Muscle layer of colon (tissue), 2 donors: ENCODE measurements around the gene ALDH6A1.

Source experiments
- H3K27ac ChIP-seq: one replicate; pipeline ENCODE4 v1.7.0; 2013; ENCODE audit warnings: low read depth, mild to moderate bottlenecking, low read length, moderate library complexity
- H3K27me3 ChIP-seq, 2 donors: one replicate each; pipeline ENCODE4 v1.7.0; 2013; ENCODE audit warnings: low read length in 2 of 2, mild to moderate bottlenecking in 2 of 2; ENCODE audit not compliant: insufficient read depth in 2 of 2, control insufficient read depth in 1 of 2
- H3K36me3 ChIP-seq: one replicate; pipeline ENCODE4 v1.7.0; 2013; ENCODE audit warnings: mild to moderate bottlenecking, low read length; ENCODE audit not compliant: insufficient read depth
- H3K4me1 ChIP-seq: one replicate; pipeline ENCODE4 v1.7.0; 2013; ENCODE audit warnings: mild to moderate bottlenecking, low read length; ENCODE audit not compliant: insufficient read depth
- H3K4me3 ChIP-seq, 2 donors: one replicate each; pipeline ENCODE4 v1.7.0; 2013; ENCODE audit warnings: low read length in 2 of 2, low read depth in 1 of 2, mild to moderate bottlenecking in 1 of 2, moderate library complexity in 1 of 2
- H3K9ac ChIP-seq: one replicate; pipeline ENCODE4 v1.7.0; 2013; ENCODE audit warnings: low read length
- H3K9me3 ChIP-seq: one replicate; pipeline ENCODE4 v1.7.0; 2013; ENCODE audit warnings: mild to moderate bottlenecking, low read length
- donor health status: abdominal sarcoma.
- donor health status: Adenocarcinoma of cecum.

Gene ALDH6A1

DNA sequence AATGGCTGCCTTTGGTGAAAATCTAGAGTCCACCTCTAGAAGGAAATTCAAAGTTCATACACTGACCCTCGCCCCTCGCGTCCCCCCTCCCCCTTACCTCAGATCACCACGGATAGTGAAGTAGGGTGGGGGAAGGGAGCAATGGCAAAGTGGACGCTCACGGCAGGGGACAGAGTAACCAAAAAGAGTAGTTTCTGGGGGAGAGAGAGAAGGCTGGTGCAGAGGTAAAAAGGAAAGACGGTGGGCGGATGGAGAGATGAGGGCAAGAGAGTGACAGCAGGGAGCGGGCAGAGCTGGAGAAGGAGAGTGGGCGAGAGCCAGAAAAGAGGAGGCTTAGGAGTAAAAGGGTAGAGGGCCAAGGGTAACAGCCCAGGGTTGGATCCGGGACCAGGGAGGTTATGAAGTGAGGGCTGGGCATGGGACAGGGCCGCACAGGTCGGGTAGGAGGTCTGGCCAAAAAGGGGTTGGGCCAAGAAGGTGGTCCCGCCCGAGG, 423 bp downstream of the ALDH6A1 start:
- Histone ChIP-seq H3K4me3 (peak overlapping the region; percentile 63 to 85), H3K27me3 (no peaks in the 10 kb centered on the region), H3K9me3 (no peaks in the 10 kb centered on the region), H3K4me1 (peaks cover 16% of the 10 kb centered on the region), H3K9ac (peak overlapping the region; percentile 52), H3K36me3 (no peaks in the 10 kb centered on the region), H3K27ac (peak overlapping the region; percentile 21)

DNA sequence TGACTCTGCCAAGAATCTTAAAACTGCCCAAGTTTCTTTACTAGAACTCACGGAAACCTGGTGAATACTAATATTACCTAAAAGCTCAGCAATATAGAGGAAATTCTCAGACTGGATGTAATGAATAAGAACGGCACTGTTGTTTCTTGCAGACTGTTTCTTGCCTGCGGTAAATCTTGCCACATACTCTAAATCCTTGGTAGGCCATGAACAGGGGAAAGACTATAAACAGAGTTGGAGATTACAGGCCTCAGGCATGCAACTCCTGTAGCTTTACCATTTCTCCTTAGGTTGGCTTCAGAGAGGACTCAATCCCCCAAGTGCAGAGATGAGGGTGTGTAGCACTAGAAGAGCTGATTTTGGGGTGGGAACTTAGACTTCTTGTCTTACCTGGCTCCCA, 1.1 kb downstream of the ALDH6A1 start:
- peak overlapping the region in 1 of 2 donors; percentile 85 for H3K4me3 ChIP-seq
- no peaks in the 10 kb centered on the region for H3K27me3 ChIP-seq
- no peak overlapping the region for H3K27ac ChIP-seq
- no peaks in the 10 kb centered on the region for H3K9me3 ChIP-seq
- H3K36me3 ChIP-seq: no peaks in the 10 kb centered on the region
- H3K9ac ChIP-seq: no peak overlapping the region
- peaks cover 16% of the 10 kb centered on the region for H3K4me1 ChIP-seq

DNA sequence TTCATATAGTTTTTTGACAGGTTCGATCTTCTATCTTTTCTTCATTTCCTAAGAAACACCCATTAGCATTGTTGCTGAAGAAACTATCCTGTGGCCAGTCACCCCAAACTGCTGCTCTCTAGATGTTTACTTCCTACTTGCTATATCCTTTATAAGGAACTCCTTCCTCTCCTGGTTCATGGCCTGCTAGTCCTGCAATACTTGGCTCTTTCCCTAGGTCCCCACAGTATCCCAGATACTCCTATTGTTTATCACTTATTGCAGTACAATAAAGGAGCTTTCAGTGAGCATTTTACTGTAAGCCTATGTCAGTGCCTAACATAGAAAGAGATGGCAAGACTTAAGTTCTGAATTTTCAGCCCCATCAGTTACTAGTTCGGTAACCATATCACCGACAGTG, 2.8 kb downstream of the ALDH6A1 start:
- H3K4me1 ChIP-seq: peaks cover 16% of the 10 kb centered on the region
- H3K9ac ChIP-seq: no peak overlapping the region
- H3K9me3 ChIP-seq: no peaks in the 10 kb centered on the region
- no peaks in the 10 kb centered on the region for H3K36me3 ChIP-seq
- no peak overlapping the region for H3K4me3 ChIP-seq
- no peaks in the 10 kb centered on the region for H3K27me3 ChIP-seq
- H3K27ac ChIP-seq: no peak overlapping the region

DNA sequence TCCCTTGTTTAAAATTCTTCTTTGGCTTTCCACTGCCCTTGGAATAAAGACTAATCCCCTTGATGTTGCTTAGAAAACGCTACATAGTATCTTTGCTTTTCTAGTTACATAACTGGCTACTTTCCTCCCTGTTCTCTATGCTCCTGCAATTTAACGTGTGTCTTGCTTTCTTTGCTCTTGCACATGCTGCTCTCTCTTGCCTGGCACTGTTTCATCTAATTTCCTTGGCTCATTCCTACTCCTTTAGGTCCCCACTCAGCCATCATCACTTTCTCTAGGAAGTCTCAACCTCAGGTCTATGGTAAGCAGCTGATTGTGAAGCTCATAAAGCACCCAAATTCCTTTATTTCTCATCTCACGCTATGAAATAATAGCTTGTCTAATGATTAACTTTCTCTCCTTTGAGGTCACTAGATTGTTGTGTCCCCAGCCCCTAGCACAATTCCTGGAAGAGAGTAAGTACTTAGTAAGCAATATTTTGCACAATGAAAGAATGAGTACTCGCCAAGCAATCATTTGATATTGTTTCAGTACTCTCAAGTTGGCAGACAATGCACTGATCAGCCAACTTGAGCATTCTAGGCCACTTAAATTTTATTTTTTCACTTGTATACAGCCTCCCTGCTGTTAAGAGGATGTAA, 3.3 kb downstream of the ALDH6A1 start:
- H3K9ac ChIP-seq: peak overlapping the region; percentile 14
- H3K4me3 ChIP-seq: no peak overlapping the region
- H3K9me3 ChIP-seq: no peaks in the 10 kb centered on the region
- H3K36me3 ChIP-seq: no peaks in the 10 kb centered on the region
- no peaks in the 10 kb centered on the region for H3K27me3 ChIP-seq
- H3K27ac ChIP-seq: no peak overlapping the region
- peaks cover 15% of the 10 kb centered on the region for H3K4me1 ChIP-seq

DNA sequence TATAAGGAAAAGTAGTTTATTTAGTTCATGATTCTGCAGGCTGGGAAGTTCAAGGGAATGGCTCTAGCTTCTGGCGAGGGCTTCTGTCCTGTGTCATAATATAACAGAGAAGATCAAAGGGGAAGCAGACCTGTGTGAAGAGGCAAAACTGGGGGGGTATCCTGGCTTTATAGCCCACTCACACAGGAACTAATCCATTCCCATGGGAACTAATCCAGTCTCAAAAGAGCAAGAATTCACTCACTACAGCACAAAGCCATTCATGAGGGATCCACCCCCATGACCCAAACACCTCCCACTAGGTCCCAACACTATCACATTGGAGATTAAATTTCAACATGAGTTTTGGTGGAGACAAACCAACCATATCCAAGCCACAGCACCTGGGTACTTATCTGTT, 6.9 kb downstream of the ALDH6A1 start:
- Histone ChIP-seq H3K4me1 (no peaks in the 10 kb centered on the region), H3K27ac (no peak overlapping the region), H3K9ac (no peak overlapping the region), H3K9me3 (no peaks in the 10 kb centered on the region), H3K27me3 (no peaks in the 10 kb centered on the region), H3K36me3 (peaks cover 14% of the 10 kb centered on the region), H3K4me3 (no peak overlapping the region)

DNA sequence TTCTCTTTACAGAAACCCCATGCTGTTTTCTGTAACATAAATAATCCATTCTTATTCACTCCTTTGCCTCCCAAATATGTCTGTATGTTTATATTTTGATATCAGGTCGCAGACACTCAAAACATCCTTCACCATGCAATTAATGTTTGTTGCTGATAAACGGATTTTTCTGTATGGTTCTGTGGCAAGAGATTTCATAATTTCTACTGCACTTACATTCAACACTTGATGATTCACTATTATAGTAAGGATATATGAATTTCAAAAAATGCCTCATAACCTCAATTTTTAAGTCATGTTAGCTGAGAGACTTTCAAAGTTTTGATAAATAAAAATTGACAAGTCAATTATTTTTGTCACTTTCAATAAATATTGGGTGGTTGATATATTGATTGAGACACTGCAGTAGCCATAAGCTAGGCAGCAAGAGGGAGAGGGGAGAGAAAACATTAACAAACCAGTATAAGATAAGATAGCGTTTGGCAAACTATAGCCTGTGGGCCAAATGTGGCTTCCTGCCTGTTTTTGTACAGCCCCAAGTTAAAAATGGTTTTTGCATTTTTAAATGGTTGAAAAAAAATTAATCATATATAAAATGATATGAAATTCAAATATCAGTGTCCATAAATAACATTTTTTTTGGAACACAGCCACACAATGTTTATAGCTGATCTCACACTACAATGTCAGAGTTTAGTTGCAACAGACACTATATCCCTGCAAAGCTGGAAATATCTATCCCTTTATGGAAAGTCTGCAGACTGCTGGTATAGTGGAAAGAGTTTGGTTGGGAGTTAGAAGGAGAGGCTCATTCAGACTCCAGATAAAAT, 18.3 kb downstream of the ALDH6A1 start:
- H3K36me3 ChIP-seq: peaks cover 38% of the 10 kb centered on the region

DNA sequence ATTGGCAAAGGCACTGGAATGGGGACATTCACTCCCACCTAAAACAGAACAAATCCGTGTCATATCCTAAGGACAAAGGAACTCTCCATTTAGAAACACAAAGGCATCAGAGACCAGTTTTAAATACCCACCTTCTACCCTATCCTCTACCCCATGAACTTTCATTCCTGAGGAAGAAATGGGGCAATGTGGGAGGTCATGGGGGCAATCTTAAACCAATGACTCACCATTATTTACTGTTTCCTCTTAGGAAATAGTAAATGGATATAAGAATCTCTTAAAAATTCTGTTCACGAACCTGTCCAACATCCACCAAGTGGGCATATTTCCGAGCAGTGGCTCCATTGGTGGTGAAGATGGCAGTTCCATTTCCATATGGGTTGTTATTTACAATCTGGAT, 19.4 kb downstream of the ALDH6A1 start:
- Histone ChIP-seq H3K9ac (no peak overlapping the region), H3K4me1 (no peaks in the 10 kb centered on the region), H3K9me3 (no peaks in the 10 kb centered on the region), H3K36me3 (peaks cover 45% of the 10 kb centered on the region), H3K4me3 (no peak overlapping the region), H3K27me3 (no peaks in the 10 kb centered on the region), H3K27ac (no peak overlapping the region)

More for the DNA sequence above, 18.3 kb downstream of the ALDH6A1 start:
- no peaks in the 10 kb centered on the region for H3K9me3 ChIP-seq
- H3K9ac ChIP-seq: no peak overlapping the region
- H3K27me3 ChIP-seq: no peaks in the 10 kb centered on the region
- H3K27ac ChIP-seq: no peak overlapping the region
- no peaks in the 10 kb centered on the region for H3K4me1 ChIP-seq
- no peak overlapping the region for H3K4me3 ChIP-seq

DNA sequence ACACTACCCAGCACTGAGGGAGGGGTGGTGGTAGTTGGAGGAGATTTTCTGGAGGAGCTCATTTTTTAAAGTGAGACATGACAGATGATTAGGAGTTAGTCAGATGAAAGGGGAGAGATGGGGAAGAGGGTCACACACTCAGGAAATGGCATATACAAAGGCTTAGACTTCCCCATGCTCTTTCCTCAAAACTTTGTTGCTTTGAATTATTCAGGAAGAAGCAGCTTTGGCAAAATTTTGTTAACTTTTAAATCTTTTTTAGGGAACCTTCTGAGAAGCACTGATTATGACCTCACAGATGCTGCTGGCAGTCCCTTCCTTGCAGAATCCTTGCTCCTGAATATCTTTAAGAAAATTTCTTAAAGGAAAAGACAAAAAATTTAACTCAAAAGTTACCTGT, 19.8 kb downstream of the ALDH6A1 start:
- H3K4me3 ChIP-seq: no peak overlapping the region
- no peaks in the 10 kb centered on the region for H3K4me1 ChIP-seq
- no peak overlapping the region for H3K27ac ChIP-seq
- H3K27me3 ChIP-seq: no peaks in the 10 kb centered on the region
- H3K9me3 ChIP-seq: no peaks in the 10 kb centered on the region
- peaks cover 49% of the 10 kb centered on the region for H3K36me3 ChIP-seq
- no peak overlapping the region for H3K9ac ChIP-seq

DNA sequence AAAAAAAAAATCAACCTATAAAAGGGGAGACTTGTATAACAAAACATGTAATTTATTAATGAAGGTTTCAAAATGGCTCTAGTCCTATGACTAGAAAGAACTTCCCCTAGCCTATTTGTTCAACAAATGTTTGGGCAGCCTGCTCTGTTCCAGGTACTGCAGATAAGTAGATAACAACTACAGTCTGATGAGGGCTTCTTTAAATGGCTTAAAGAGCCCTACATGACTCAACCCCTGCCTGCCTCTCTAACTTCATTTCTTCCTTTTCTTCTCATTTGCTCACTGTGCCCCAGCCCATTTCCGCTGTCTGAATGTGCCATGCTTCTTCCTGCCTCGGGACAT, 21.5 kb downstream of the ALDH6A1 start:
- Histone ChIP-seq H3K9me3 (no peaks in the 10 kb centered on the region), H3K27ac (no peak overlapping the region), H3K4me1 (no peaks in the 10 kb centered on the region), H3K27me3 (no peaks in the 10 kb centered on the region), H3K36me3 (peaks cover 49% of the 10 kb centered on the region), H3K4me3 (no peak overlapping the region), H3K9ac (no peak overlapping the region)

DNA sequence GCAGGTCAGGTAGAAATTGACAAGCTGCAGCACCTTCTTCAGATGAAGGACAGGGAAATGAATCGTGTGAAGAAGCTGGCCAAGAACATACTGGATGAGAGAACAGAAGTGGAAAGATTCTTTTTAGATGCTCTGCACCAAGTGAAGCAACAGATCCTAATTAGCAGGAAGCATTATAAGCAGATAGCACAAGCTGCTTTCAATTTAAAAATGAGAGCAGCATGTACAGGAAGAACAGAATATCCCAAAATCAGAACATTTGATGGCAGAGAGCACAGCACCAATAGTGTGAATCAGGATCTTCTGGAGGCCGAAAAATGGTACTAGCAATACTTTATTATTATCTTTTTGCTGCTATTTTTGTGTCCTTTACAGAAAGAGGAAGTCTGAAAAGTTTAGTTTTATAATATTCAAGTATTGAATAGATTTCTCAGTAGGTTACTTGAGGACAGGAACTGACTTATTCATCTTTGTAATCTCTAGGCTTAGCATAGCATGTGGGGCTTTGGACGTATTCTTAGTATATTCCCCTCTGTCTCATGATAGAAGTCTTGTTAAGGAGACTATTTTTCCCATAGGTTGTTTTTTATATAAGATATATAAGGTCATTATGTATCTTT, 34.3 kb downstream of the ALDH6A1 start:
- no peak overlapping the region for H3K4me3 ChIP-seq
- H3K27ac ChIP-seq: no peak overlapping the region
- H3K4me1 ChIP-seq: no peaks in the 10 kb centered on the region
- no peaks in the 10 kb centered on the region for H3K36me3 ChIP-seq
- H3K27me3 ChIP-seq: no peaks in the 10 kb centered on the region
- H3K9ac ChIP-seq: no peak overlapping the region
- H3K9me3 ChIP-seq: no peaks in the 10 kb centered on the region

DNA sequence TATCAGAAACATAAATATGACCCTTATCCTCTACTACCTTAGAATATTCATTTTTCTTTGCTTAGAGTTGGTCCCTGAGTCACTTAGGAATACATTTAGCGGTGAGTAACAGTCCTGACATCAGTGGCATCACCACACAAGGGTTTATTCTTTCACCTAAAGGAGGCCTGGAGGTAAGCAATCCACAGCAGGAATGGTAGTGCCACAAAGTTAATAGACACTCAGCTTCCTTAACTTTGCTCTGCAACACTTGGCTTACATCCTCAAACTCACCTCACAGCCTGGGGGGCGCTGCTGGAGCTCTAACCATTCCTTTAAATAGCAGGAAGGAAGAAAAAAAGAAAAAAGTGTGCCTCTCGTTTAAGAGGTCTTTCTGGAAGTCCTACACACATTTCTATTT, 36.0 kb downstream of the ALDH6A1 start:
- no peaks in the 10 kb centered on the region for H3K27me3 ChIP-seq
- no peaks in the 10 kb centered on the region for H3K4me1 ChIP-seq
- H3K4me3 ChIP-seq: no peak overlapping the region
- no peaks in the 10 kb centered on the region for H3K36me3 ChIP-seq
- no peak overlapping the region for H3K27ac ChIP-seq
- H3K9ac ChIP-seq: no peak overlapping the region
- H3K9me3 ChIP-seq: no peaks in the 10 kb centered on the region
